HUES64 (cell line): ENCODE data around the gene SPSB2.

Experiments
- H3K27ac ChIP-seq: 2 replicates; pipeline ENCODE4 v1.7.0; 2013; ENCODE audit warnings: low read depth, low read length, inconsistent platforms
- H3K27me3 ChIP-seq: 2 replicates; pipeline ENCODE4 v1.6.1; 2013; ENCODE audit warnings: mild to moderate bottlenecking, low read length; ENCODE audit not compliant: insufficient read depth
- H3K36me3 ChIP-seq: 2 replicates; pipeline ENCODE4 v1.6.1; 2013; ENCODE audit warnings: mild to moderate bottlenecking, low read length; ENCODE audit not compliant: insufficient read depth
- H3K4me1 ChIP-seq: 2 replicates; pipeline ENCODE4 v1.6.1; 2013; ENCODE audit warnings: mild to moderate bottlenecking, low read length, moderate library complexity; ENCODE audit not compliant: insufficient read depth
- H3K4me3 ChIP-seq: 2 replicates; pipeline ENCODE4 v1.5.1; 2013; ENCODE audit warnings: mild to moderate bottlenecking, low read length, moderate library complexity
- H3K9ac ChIP-seq: 2 replicates; pipeline ENCODE4 v1.6.1; 2013; ENCODE audit warnings: mild to moderate bottlenecking, low read depth, low read length
- H3K9me3 ChIP-seq: 2 replicates; pipeline ENCODE4 v1.6.1; 2013; ENCODE audit warnings: low read depth, low read length; ENCODE audit not compliant: insufficient read depth
- WGBS: fragments of 150-250, 120-280 bp; methylation state at CpG from one replicate; pipeline ENCODE4 v1.1.7; 2013; ENCODE audit warnings: missing lambda C conversion rate; 5-methylcytosine and 5-hydroxymethylcytosine counted together

The SPSB2 gene

GRCh38 chr12:6829536-6830220 is 43.4 kb downstream of the SPSB2 start:
- H3K9ac ChIP-seq, result peak overlapping the region; percentile 91
- H3K4me1 ChIP-seq, result peaks cover 11% of the 10 kb centered on the region
- H3K9me3 ChIP-seq, result no peaks in the 10 kb centered on the region
- H3K27ac ChIP-seq, result peak overlapping the region; percentile 56; the same call in 1 of the 2 replicates
- peak overlapping the region; percentile 97 for H3K4me3 ChIP-seq
- H3K36me3 ChIP-seq, result peaks cover 43% of the 10 kb centered on the region
- WGBS, result 31% methylated on average over 19 of the region's 19 CpGs
- peaks cover 8% of the 10 kb centered on the region for H3K27me3 ChIP-seq

DNA sequence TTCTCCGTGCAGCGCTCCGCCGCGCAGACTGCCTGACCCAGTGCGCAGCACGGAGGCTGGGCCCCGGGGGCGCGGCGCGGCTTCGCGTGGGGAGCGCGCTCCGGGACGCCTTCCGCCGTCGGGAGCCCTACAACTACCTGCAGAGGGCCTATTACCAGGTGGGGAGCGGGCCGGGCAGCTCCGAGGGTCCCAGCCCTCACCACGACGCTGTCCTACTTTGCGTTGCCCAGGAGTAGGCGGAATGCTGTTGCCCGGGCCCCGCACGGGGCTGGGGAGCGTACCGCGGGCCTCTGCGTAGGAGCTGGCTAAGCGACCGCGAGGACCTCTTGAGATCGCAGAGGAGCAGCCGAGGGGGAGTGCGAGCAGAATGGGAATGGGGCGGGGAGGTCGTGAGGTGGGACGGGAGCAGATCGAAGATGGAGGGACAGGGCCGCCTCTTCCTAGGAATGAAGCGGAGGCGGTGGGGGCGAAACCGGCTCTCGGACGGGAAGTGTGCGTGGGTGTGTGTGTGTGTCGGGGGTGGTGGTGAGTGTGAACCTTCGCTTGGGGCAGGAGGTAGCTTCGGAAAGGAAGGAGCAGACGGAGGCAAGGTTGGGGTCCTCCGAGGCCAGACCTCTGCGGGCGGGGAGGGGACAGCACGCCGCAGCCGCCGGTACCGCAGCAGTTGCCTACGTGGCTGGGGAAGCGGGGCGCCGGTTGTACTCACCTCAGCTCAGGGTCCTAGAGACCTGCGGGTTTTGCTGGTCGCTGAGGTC is 44.1 kb downstream of the SPSB2 start:
- under 1% methylated on average over 71 of the region's 71 CpGs for WGBS
- peak overlapping the region; percentile 97 for H3K4me3 ChIP-seq
- H3K9ac ChIP-seq, result peak overlapping the region; percentile 91
- peaks cover 11% of the 10 kb centered on the region for H3K4me1 ChIP-seq
- H3K27ac ChIP-seq, result peak overlapping the region; percentile 56
- H3K9me3 ChIP-seq, result no peaks in the 10 kb centered on the region
- peaks cover 13% of the 10 kb centered on the region for H3K27me3 ChIP-seq
- H3K36me3 ChIP-seq, result peaks cover 37% of the 10 kb centered on the region

DNA sequence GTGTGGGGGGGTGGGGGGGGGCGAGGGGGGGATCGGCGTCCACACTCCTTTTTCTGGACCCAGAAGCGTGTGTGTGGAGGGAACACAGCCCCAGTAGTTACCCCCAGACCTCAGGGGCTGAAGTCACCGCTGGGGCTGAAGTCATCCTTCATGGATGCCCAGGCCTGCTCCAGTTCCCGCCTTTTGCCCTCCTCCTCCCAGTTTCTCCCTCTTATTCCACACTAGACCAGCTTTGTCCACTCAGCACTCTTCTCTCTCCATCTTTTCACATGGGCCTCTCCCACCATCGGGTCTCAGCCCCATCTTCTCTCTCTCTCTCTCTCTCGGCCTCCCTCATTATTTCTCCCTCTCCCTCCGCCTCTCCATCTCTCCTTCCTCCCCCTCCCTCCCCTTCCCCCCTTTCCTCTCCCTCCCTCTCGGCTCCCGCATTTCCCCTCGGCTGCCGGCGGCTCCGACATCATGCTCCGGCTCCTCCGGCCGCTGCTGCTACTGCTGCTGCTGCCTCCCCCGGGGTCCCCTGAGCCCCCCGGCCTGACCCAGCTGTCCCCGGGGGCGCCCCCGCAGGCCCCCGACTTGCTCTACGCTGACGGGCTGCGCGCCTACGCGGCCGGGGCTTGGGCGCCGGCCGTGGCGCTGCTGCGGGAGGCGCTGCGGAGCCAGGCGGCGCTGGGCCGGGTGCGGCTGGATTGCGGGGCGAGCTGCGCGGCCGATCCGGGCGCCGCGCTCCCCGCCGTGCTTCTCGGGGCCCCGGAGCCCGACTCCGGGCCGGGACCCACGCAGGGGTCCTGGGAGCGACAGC is 44.9 kb downstream of the SPSB2 start, which contains the start of gene P3H3:
Gene P3H3 (plus strand): TSS at position 426 of the 799 bp plus-strand sequence. CDS start 34 bp downstream, at position 460.
- Histone ChIP-seq H3K4me1 (peaks cover 14% of the 10 kb centered on the region), H3K27ac (peak within 1 kb of the TSS; percentile 56), H3K36me3 (peaks cover 29% of the 10 kb centered on the region), H3K27me3 (peaks cover 15% of the 10 kb centered on the region), H3K9me3 (no peaks in the 10 kb centered on the region), H3K4me3 (peak within 1 kb of the TSS; percentile 97), H3K9ac (peak within 1 kb of the TSS; percentile 91)
- 2% methylated on average over 59 of the region's 60 CpGs for WGBS

- Histone ChIP-seq H3K9ac (no peak overlapping the region; the same call in 1 of the 2 replicates), H3K27ac (peak overlapping the region; percentile 33), H3K4me3 (peak overlapping the region; percentile 28; the same call in 1 of the 2 replicates), H3K9me3 (no peaks in the 10 kb centered on the region), H3K4me1 (peaks cover 21% of the 10 kb centered on the region), H3K36me3 (peaks cover 26% of the 10 kb centered on the region), H3K27me3 (peaks cover 20% of the 10 kb centered on the region)
- 7% methylated on average over 6 of the region's 8 CpGs for WGBS
Measured at GRCh38 chr12:6827437-6827911, 45.6 kb downstream of the SPSB2 start.

GRCh38 chr12:6826734-6827436 is 46.2 kb downstream of the SPSB2 start:
- Histone ChIP-seq H3K9ac (no peak overlapping the region; the same call in 1 of the 2 replicates), H3K4me1 (peaks cover 27% of the 10 kb centered on the region), H3K36me3 (peaks cover 21% of the 10 kb centered on the region), H3K4me3 (no peak overlapping the region), H3K27me3 (peaks cover 25% of the 10 kb centered on the region), H3K27ac (peak overlapping the region; percentile 33), H3K9me3 (no peaks in the 10 kb centered on the region)
- 82% methylated on average over 22 of the region's 22 CpGs for WGBS

- 63% methylated on average over 17 of the region's 17 CpGs for WGBS
- H3K4me1 ChIP-seq, result peaks cover 28% of the 10 kb centered on the region
- no peak overlapping the region for H3K4me3 ChIP-seq
- H3K27ac ChIP-seq, result no peak overlapping the region
- peaks cover 15% of the 10 kb centered on the region for H3K36me3 ChIP-seq
- H3K27me3 ChIP-seq, result peaks cover 26% of the 10 kb centered on the region
- H3K9ac ChIP-seq, result no peak overlapping the region
- H3K9me3 ChIP-seq, result no peaks in the 10 kb centered on the region
Measured at GRCh38 chr12:6826125-6826733, 46.9 kb downstream of the SPSB2 start.

- peaks cover 26% of the 10 kb centered on the region for H3K27me3 ChIP-seq
Measured at GRCh38 chr12:6825398-6826124, 47.5 kb downstream of the SPSB2 start.

DNA sequence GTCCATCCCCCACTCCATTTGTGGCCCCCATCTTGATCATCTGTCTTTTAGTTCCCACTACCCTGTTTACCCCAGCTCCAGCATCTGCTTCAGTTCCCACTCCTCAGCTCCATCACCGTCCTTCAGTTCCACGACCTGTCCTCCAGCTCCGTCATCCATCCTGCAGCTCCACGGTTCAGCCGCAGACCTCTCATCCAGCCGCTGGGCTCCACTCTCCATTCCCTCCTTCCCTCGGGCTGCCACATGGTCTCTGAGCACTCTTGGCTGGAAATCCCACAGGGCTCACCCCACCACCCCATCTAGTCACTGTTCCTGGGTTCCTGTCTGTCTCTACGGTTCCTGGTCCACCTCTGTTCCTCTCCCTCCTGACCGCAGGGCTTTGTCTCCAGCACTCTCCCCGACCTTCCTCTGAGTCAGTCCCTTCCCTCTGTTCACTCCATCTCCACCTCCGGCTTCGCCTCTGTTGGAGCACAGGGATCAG is 48.2 kb downstream of the SPSB2 start:
- H3K36me3 ChIP-seq, result peaks cover 2% of the 10 kb centered on the region; the same call in 1 of the 2 replicates
- no peaks in the 10 kb centered on the region for H3K9me3 ChIP-seq
- peak overlapping the region; percentile 42 for H3K4me3 ChIP-seq
- no peak overlapping the region for H3K27ac ChIP-seq
- H3K9ac ChIP-seq, result no peak overlapping the region
- peaks cover 29% of the 10 kb centered on the region for H3K27me3 ChIP-seq
- WGBS, result 27% methylated on average over 12 of the region's 12 CpGs
- peaks cover 38% of the 10 kb centered on the region for H3K4me1 ChIP-seq

More at GRCh38 chr12:6825398-6826124, 47.5 kb downstream of the SPSB2 start:
- Histone ChIP-seq H3K9me3 (no peaks in the 10 kb centered on the region), H3K27ac (no peak overlapping the region), H3K9ac (no peak overlapping the region), H3K36me3 (peaks cover 8% of the 10 kb centered on the region), H3K4me1 (peaks cover 35% of the 10 kb centered on the region), H3K4me3 (peak overlapping the region; percentile 42)
- 6% methylated on average over 18 of the region's 19 CpGs for WGBS

DNA sequence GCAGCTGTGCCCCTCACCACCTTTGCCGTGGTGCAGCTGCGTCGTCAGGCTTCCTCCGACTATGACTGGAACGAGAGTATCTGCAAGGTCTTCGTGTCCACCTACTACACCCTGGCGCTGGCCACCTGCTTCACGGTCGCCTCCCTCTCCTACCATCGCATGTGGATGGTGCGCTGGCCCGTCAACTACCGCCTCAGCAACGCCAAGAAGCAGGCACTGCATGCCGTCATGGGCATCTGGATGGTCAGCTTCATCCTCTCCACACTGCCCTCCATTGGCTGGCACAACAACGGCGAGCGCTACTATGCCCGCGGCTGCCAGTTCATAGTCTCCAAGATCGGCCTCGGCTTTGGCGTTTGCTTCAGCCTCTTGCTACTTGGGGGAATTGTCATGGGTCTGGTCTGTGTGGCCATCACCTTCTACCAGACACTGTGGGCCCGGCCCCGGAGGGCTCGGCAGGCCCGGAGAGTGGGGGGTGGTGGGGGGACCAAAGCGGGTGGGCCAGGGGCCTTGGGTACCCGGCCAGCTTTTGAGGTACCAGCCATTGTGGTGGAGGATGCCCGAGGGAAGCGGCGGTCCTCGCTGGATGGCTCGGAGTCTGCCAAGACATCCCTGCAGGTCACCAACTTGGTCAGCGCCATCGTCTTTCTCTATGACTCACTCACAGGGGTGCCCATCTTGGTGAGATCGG is 48.9 kb downstream of the SPSB2 start:
- no peak overlapping the region for H3K27ac ChIP-seq
- no peaks in the 10 kb centered on the region for H3K9me3 ChIP-seq
- WGBS, result 90% methylated on average over 37 of the region's 37 CpGs
- H3K9ac ChIP-seq, result no peak overlapping the region
- H3K4me3 ChIP-seq, result no peak overlapping the region
- H3K4me1 ChIP-seq, result peaks cover 41% of the 10 kb centered on the region
- H3K36me3 ChIP-seq, result no peaks in the 10 kb centered on the region
- peaks cover 35% of the 10 kb centered on the region for H3K27me3 ChIP-seq
